ENCODE data around the gene TCF12. TPM values are rescaled to one million over a fixed set of nuclear protein-coding genes. Genes with fewer than 3 reads are reported as not detected.

Gene TCF12
- total RNA-seq, 3 donors from 2014 or later: 164 to 198 (median 174) TPM

- Histone ChIP-seq H3K27me3 (no peaks in the 10 kb centered on the region), H3K4me3 (no peak overlapping the region), H3K9me3 (no peaks in the 10 kb centered on the region), H3K4me1 (no peaks in the 10 kb centered on the region), H3K27ac (no peak overlapping the region), H3K36me3 (no peaks in the 10 kb centered on the region)
- intact Hi-C loops (cut with DNase I; ENCODE audit: low total_unique reads): no loop called here
- TF ChIP-seq POLR2AphosphoS5 (IDR thresholded peaks at IDR 0.05) (no peak), POLR2A (IDR thresholded peaks at IDR 0.05) (no peak), CTCF (IDR thresholded peaks at IDR 0.05) (no peak)
- DNase-seq (ENCODE audit: low spot score in 2 of 2): no peak
Measured at GRCh38 chr15:57328897-57329296, 410.5 kb downstream of the TCF12 start.

- TF ChIP-seq POLR2AphosphoS5 (IDR thresholded peaks at IDR 0.05) (no peak), CTCF (IDR thresholded peaks at IDR 0.05) (no peak), POLR2A (IDR thresholded peaks at IDR 0.05) (no peak)
- Histone ChIP-seq H3K27me3 (no peaks in the 10 kb centered on the region), H3K36me3 (no peaks in the 10 kb centered on the region), H3K27ac (no peak overlapping the region), H3K4me1 (no peaks in the 10 kb centered on the region), H3K9me3 (no peaks in the 10 kb centered on the region), H3K4me3 (no peak overlapping the region)
- intact Hi-C loops (cut with DNase I; ENCODE audit: low total_unique reads): no loop called here
- no peak for DNase-seq (ENCODE audit: low spot score in 2 of 2)
Measured at GRCh38 chr15:57329582-57330367, 411.3 kb downstream of the TCF12 start.

- no peak overlapping the region for H3K4me3 ChIP-seq
- H3K27me3 ChIP-seq: no peaks in the 10 kb centered on the region
- no peaks in the 10 kb centered on the region for H3K4me1 ChIP-seq
- H3K9me3 ChIP-seq: no peaks in the 10 kb centered on the region
- TF ChIP-seq POLR2AphosphoS5 (IDR thresholded peaks at IDR 0.05) (no peak), POLR2A (IDR thresholded peaks at IDR 0.05) (no peak), CTCF (IDR thresholded peaks at IDR 0.05) (no peak)
- intact Hi-C loops (cut with DNase I; ENCODE audit: low total_unique reads): no loop called here
- H3K36me3 ChIP-seq: no peaks in the 10 kb centered on the region
- H3K27ac ChIP-seq: no peak overlapping the region
- DNase-seq (ENCODE audit: low spot score in 2 of 2): no peak
Measured at GRCh38 chr15:57330619-57331340, 412.3 kb downstream of the TCF12 start.

GRCh38 chr15:57332326-57332725 is 413.9 kb downstream of the TCF12 start:
- Histone ChIP-seq H3K4me3 (no peak overlapping the region), H3K9me3 (no peaks in the 10 kb centered on the region), H3K4me1 (no peaks in the 10 kb centered on the region), H3K27ac (no peak overlapping the region), H3K27me3 (no peaks in the 10 kb centered on the region), H3K36me3 (no peaks in the 10 kb centered on the region)
- intact Hi-C loops (cut with DNase I; ENCODE audit: low total_unique reads): no loop called here
- DNase-seq (ENCODE audit: low spot score in 2 of 2): no peak
- TF ChIP-seq POLR2AphosphoS5 (IDR thresholded peaks at IDR 0.05) (no peak), CTCF (IDR thresholded peaks at IDR 0.05) (no peak), POLR2A (IDR thresholded peaks at IDR 0.05) (no peak)

GRCh38 chr15:57333487-57333886 is 415.0 kb downstream of the TCF12 start:
- Histone ChIP-seq H3K27me3 (no peaks in the 10 kb centered on the region), H3K4me1 (no peaks in the 10 kb centered on the region), H3K4me3 (no peak overlapping the region), H3K27ac (no peak overlapping the region), H3K36me3 (no peaks in the 10 kb centered on the region), H3K9me3 (no peaks in the 10 kb centered on the region)
- no peak for DNase-seq (ENCODE audit: low spot score in 2 of 2)
- no peak for TF ChIP-seq POLR2AphosphoS5 (IDR thresholded peaks at IDR 0.05)
- no peak for TF ChIP-seq POLR2A (IDR thresholded peaks at IDR 0.05)
- TF ChIP-seq CTCF (IDR thresholded peaks at IDR 0.05): no peak
- intact Hi-C loops (cut with DNase I; ENCODE audit: low total_unique reads): no loop called here
